ENCODE results near the gene ZFHX3.

GRCh38 chr16:72752004-72752695 is 295.8 kb downstream of the ZFHX3 start:
- TF ChIP-seq CTCF (IDR thresholded peaks at IDR 0.05; ENCODE audit: low read depth, low read length, missing input control) (no peak), YY1 (IDR thresholded peaks at IDR 0.05) (no peak), RAD21 (IDR thresholded peaks at IDR 0.05) (no peak), TAF1 (conservative IDR thresholded peaks at IDR 0.05) (no peak), RXRA (IDR thresholded peaks at IDR 0.05) (no peak)

Data from liver (tissue), 3 donors.